SK-N-SH (cell line): Measurements from ENCODE around the gene HPN. TPM values are rescaled to one million over a fixed set of nuclear protein-coding genes. Genes with fewer than 3 reads are reported as not detected.

Source experiments
- CTCF ChIA-PET: fragments of 300-600, 350-600 bp; formaldehyde crosslinking; extraction: SDS; loops from one replicate; lab custom pipeline; 2021; lab: Yijun Ruan, JAX
- POLR2A ChIA-PET: fragments of 350-600 bp; sonication (Branson Sonifier 250); formaldehyde crosslinking; extraction: SDS; loops from one replicate; lab custom pipeline; 2020; ENCODE audit warnings: antibody characterized with exemption, inconsistent platforms; lab: Yijun Ruan, JAX
- DNase-seq: peaks from one replicate; pipeline ENCODE4 v3.0.0; 2012
- H2AFZ ChIP-seq: fragments of 200-600 bp; sonication (generic); 2 replicates; pipeline ENCODE4 v1.8.1; 2016; ENCODE audit warnings: antibody characterized with exemption, mild to moderate bottlenecking, low read depth
- H3F3A ChIP-seq: fragments of 200-600 bp; sonication (generic); replicated peaks from 2 replicates; pipeline ENCODE3; 2016; ENCODE audit warnings: antibody characterized with exemption, mild to moderate bottlenecking; ENCODE audit not compliant: insufficient read depth
- H3K27ac ChIP-seq, 2 experiments: fragments of 200-500 bp in 1 of 2; fragments of 200-600 bp in 1 of 2; sonication (Bioruptor generic) in 1 of 2; sonication (generic), shearing (Covaris generic) in 1 of 2; 2 replicates each; pipeline versions ENCODE4 v1.5.1 to v1.6.1; 2014 to 2016; ENCODE audit warnings: low read depth in 2 of 2, inconsistent platforms in 1 of 2, low read length in 1 of 2, mild to moderate bottlenecking in 1 of 2, mixed read lengths in 1 of 2
- H3K27me3 ChIP-seq: fragments of 200-600 bp; sonication (generic), shearing (Covaris generic); 2 replicates; pipeline ENCODE4 v1.6.1; 2016; ENCODE audit warnings: mixed run types; ENCODE audit not compliant: insufficient read depth
- H3K36me3 ChIP-seq, 2 experiments: fragments of 200-500 bp in 1 of 2; fragments of 200-600 bp in 1 of 2; sonication (Bioruptor generic) in 1 of 2; sonication (generic) in 1 of 2; replicated peaks in 1 of 2; 2 replicates each; pipeline versions ENCODE3 to v1.5.1; 2014 to 2016; ENCODE audit warnings: low read length in 1 of 2, mild to moderate bottlenecking in 1 of 2; ENCODE audit not compliant: insufficient read depth in 2 of 2, control insufficient read depth in 1 of 2
- H3K4me1 ChIP-seq, 2 experiments: fragments of 200-500 bp in 1 of 2; fragments of 200-600 bp in 1 of 2; sonication (Bioruptor generic) in 1 of 2; sonication (generic), shearing (Covaris generic) in 1 of 2; 2 replicates each; pipeline versions ENCODE4 v1.5.1 to v1.6.1; 2014 to 2016; ENCODE audit warnings: low read depth in 1 of 2, low read length in 1 of 2, mixed run types in 1 of 2; ENCODE audit not compliant: insufficient read depth in 2 of 2, control insufficient read depth in 1 of 2
- H3K4me2 ChIP-seq: fragments of 200-600 bp; sonication (generic), shearing (Covaris generic); 2 replicates; pipeline ENCODE4 v1.6.1; 2017; ENCODE audit warnings: mixed run types
- H3K4me3 ChIP-seq, 2 experiments: fragments of 200-500 bp in 1 of 2; fragments of 200-600 bp in 1 of 2; sonication (Bioruptor generic) in 1 of 2; sonication (generic), shearing (Covaris generic) in 1 of 2; 2 replicates each; pipeline versions ENCODE4 v1.5.1 to v1.8.1; 2014 to 2016; ENCODE audit warnings: low read depth in 2 of 2, inconsistent platforms in 1 of 2, low read length in 1 of 2, mild to moderate bottlenecking in 1 of 2, mixed read lengths in 1 of 2, moderate library complexity in 1 of 2
- H3K79me2 ChIP-seq: fragments of 200-600 bp; sonication (generic); 2 replicates; pipeline ENCODE4 v1.8.1; 2017; ENCODE audit warnings: mild to moderate bottlenecking; ENCODE audit not compliant: insufficient read depth
- H3K9ac ChIP-seq: fragments of 200-600 bp; sonication (generic); 2 replicates; pipeline ENCODE4 v1.6.1; 2017; ENCODE audit warnings: mixed run types
- H3K9me2 ChIP-seq: fragments of 200-600 bp; sonication (generic); 2 replicates; pipeline ENCODE4 v1.6.1; 2017; ENCODE audit warnings: mixed run types
- H3K9me3 ChIP-seq: fragments of 200-600 bp; sonication (generic); 2 replicates; pipeline ENCODE4 v1.6.1; 2017; ENCODE audit warnings: mixed run types, mild to moderate bottlenecking, moderate library complexity
- H4K20me1 ChIP-seq: fragments of 200-600 bp; sonication (generic); 2 replicates; pipeline ENCODE4 v1.6.1; 2017; ENCODE audit warnings: mild to moderate bottlenecking, mixed run types; ENCODE audit not compliant: insufficient read depth
- CHD2 ChIP-seq: fragments of 150-350 bp; IDR thresholded peaks from 2 replicates; pipeline ENCODE4 v1.6.1; 2018; ENCODE audit warnings: low read length; ENCODE audit not compliant: partially characterized antibody
- ELF1 ChIP-seq: IDR thresholded peaks from 2 replicates; pipeline ENCODE4 v1.4.0; 2012
- EZH2phosphoT487 ChIP-seq: fragments of 200-600 bp; sonication (generic); IDR thresholded peaks from 2 replicates; pipeline ENCODE4 v1.6.1; 2017; ENCODE audit warnings: low read depth, mixed run types, mild to moderate bottlenecking, antibody characterized with exemption, moderate library complexity, borderline replicate concordance
- FOSL2 ChIP-seq: IDR thresholded peaks from 2 replicates; pipeline ENCODE4 v1.4.0; 2012; ENCODE audit warnings: low read depth, mild to moderate bottlenecking, moderate library complexity, borderline replicate concordance
- JUND ChIP-seq: IDR thresholded peaks from 2 replicates; pipeline ENCODE4 v1.4.0; 2012
- MXI1 ChIP-seq: IDR thresholded peaks from 2 replicates; pipeline ENCODE4 v1.6.1; 2012; ENCODE audit warnings: mild to moderate bottlenecking, low read depth, low read length, improper control_type of control experiment
- RAD21 ChIP-seq: IDR thresholded peaks from 2 replicates; pipeline ENCODE4 v1.6.1; 2012; ENCODE audit warnings: mild to moderate bottlenecking, low read length
- RFX5 ChIP-seq: IDR thresholded peaks from 2 replicates; pipeline ENCODE4 v1.6.1; 2012; ENCODE audit warnings: mild to moderate bottlenecking, improper control_type of control experiment, low read length
- SIN3A ChIP-seq: IDR thresholded peaks from 2 replicates; pipeline ENCODE4 v1.6.1; 2012; ENCODE audit warnings: low read depth, mild to moderate bottlenecking, low read length, moderate library complexity, borderline replicate concordance
- SMC3 ChIP-seq: IDR thresholded peaks from 2 replicates; pipeline ENCODE4 v1.6.1; 2012; ENCODE audit warnings: low read depth, low read length, improper control_type of control experiment
- TAF1 ChIP-seq: IDR thresholded peaks from 2 replicates; pipeline ENCODE4 v1.6.1; 2012; ENCODE audit warnings: low read depth, mild to moderate bottlenecking, low read length, moderate library complexity, borderline replicate concordance
- TCF12 ChIP-seq: IDR thresholded peaks from 2 replicates; pipeline ENCODE4 v1.4.0; 2012
- TEAD4 ChIP-seq: IDR thresholded peaks from 2 replicates; pipeline ENCODE4 v1.4.0; 2012; ENCODE audit warnings: mild to moderate bottlenecking, borderline replicate concordance; ENCODE audit not compliant: insufficient read depth
- YY1 ChIP-seq: IDR thresholded peaks from 2 replicates; pipeline ENCODE4 v1.4.0; 2012; ENCODE audit warnings: low read depth, mild to moderate bottlenecking
- WGBS: methylation state at CpG from one replicate; pipeline ENCODE4 v1.1.6; 2017; ENCODE audit warnings: low lambda C conversion rate; 5-methylcytosine and 5-hydroxymethylcytosine counted together
- polyA plus RNA-seq, 3 experiments: library from polyadenylated mRNA; depleted of rRNA; stranded (reverse); fragments of >200 nt; gene quantifications; 2 replicates each; pipeline ENCODE4 v1.2.3, GENCODE V29; 2012
- TF ChIP-seq, protein P1 (sequence below): IDR thresholded peaks from 2 replicates; pipeline ENCODE4; 2012
- TF ChIP-seq, protein P2 (sequence below): IDR thresholded peaks from 2 replicates; pipeline ENCODE4 v1.4.0; 2012; ENCODE audit warnings: low read depth

Gene HPN
- polyA plus RNA-seq, 1 of the 3 experiments (the other 2 are of a cell fraction) = 0.05 TPM

DNA sequence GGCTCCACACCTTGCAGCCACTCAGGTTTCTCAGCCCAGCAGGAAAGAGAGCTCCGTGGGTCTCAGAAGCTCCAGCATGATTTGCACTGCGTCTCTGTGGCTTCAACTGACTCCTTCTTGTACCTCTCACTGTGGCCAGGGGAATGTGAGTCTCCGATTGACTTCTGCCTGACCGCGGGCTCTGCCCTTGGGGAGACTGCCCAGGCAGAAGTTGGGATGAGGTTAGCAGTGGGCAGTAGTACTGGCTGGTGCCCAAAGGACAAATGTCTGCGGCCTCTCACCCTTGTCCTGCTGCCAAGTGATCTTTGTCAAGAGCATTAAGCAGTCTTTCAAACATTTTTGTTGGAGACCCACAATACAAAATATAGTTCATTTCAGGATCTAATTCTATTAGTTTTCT is 39.7 kb downstream of the HPN start:
- Histone ChIP-seq H3K79me2 (no peaks in the 10 kb centered on the region), H3K4me1 (no peaks in the 10 kb centered on the region), H3K9ac (no peak overlapping the region), H3K27ac (no peak overlapping the region), H2AFZ (no peak overlapping the region), H3K27me3 (no peaks in the 10 kb centered on the region), H4K20me1 (no peaks in the 10 kb centered on the region), H3K9me3 (no peaks in the 10 kb centered on the region), H3K4me3 (no peak overlapping the region), H3F3A (no peaks in the 10 kb centered on the region), H3K9me2 (no peaks in the 10 kb centered on the region), H3K4me2 (no peak overlapping the region), H3K36me3 (no peaks in the 10 kb centered on the region)
- no peak for DNase-seq
- 70% methylated on average over 6 of the region's 6 CpGs for WGBS
- TF ChIP-seq MXI1 (no peak), SMC3 (no peak), JUND (no peak), FOSL2 (no peak), TCF12 (no peak), ELF1 (no peak), EZH2phosphoT487 (no peak), SIN3A (no peak), RFX5 (no peak), TAF1 (no peak), YY1 (no peak), CHD2 (no peak), TEAD4 (no peak), RAD21 (no peak)
- TF ChIP-seq, protein P1, sequence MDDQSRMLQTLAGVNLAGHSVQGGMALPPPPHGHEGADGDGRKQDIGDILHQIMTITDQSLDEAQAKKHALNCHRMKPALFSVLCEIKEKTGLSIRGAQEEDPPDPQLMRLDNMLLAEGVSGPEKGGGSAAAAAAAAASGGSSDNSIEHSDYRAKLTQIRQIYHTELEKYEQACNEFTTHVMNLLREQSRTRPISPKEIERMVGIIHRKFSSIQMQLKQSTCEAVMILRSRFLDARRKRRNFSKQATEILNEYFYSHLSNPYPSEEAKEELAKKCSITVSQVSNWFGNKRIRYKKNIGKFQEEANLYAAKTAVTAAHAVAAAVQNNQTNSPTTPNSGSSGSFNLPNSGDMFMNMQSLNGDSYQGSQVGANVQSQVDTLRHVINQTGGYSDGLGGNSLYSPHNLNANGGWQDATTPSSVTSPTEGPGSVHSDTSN = no peak
- TF ChIP-seq, protein P2, sequence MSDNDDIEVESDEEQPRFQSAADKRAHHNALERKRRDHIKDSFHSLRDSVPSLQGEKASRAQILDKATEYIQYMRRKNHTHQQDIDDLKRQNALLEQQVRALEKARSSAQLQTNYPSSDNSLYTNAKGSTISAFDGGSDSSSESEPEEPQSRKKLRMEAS = no peak
- POLR2A ChIA-PET = no interaction called here
- CTCF ChIA-PET = interaction anchor here (0.9 to 6.0 kb wide), 6 partner anchors 10 to 55 kb away, joined by 3 to 38 read pairs (median 6); no protein-coding TSS in a partner anchor

DNA sequence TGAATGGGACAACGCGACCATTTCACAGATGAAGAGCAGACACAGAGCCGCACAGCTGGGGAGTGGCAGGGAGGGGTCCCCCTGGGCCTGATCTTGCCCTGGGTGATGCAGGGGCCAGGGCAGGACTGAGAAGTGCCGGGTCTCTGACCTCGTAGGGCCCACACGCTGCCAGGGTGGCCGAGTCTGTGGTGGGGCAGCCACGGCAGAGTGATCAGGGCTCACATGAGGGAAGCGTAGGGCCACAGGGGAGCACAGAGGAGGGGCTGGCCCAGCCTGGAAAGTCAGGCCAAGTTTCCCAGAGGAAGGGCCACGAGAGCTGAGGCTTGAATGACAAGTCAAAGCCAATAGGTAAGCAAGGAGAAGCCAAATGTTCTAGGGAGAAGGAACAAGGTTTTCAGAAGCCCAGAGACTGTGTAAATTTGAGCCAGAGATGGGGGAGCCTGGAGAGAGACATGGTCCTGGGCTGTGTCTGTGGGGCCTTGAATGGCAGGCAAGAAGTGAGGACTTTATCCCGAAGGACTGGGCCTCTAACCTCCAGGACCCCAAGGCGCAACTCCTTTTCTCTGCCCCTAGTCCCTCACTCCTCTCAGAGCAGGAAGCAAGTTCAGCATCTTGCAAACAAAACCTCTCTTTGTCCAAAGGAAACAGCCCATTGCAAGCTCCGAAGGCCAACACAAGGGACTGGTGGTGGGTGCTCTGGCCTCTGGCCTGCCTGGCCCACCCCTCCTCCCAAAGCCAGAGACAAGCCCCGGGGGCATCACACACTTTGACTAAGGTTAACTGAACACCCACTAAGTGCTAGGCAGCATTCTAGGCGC is 42.4 kb downstream of the HPN start:
- POLR2A ChIA-PET = no interaction called here

More for the DNA sequence above, 42.4 kb downstream of the HPN start:
- H3K4me2 ChIP-seq = no peak overlapping the region
- H3F3A ChIP-seq = no peaks in the 10 kb centered on the region
- H3K9me3 ChIP-seq = no peaks in the 10 kb centered on the region
- no peak for DNase-seq
- CTCF ChIA-PET = interaction anchor here (1.0 to 6.0 kb wide), 4 partner anchors 13 to 52 kb away, joined by 3 to 38 read pairs (median 4); no protein-coding TSS in a partner anchor
- peaks cover 0 to 10% of the 10 kb centered on the region in 2 experiments; a peak in 2 of 4 replicates for H3K4me1 ChIP-seq
- no peak for TF ChIP-seq TAF1
- no peak overlapping the region for H3K27ac ChIP-seq
- H3K9me2 ChIP-seq = no peaks in the 10 kb centered on the region
- no peaks in the 10 kb centered on the region for H3K79me2 ChIP-seq
- no peaks in the 10 kb centered on the region for H3K36me3 ChIP-seq
- no peaks in the 10 kb centered on the region for H3K27me3 ChIP-seq
- no peak overlapping the region for H3K9ac ChIP-seq
- 63% methylated on average over 12 of the region's 15 CpGs for WGBS
- no peak overlapping the region for H3K4me3 ChIP-seq
- no peak overlapping the region for H2AFZ ChIP-seq
- H4K20me1 ChIP-seq = no peaks in the 10 kb centered on the region
